Measurements from ENCODE around the gene HOXC11.

The HOXC11 gene

DNA sequence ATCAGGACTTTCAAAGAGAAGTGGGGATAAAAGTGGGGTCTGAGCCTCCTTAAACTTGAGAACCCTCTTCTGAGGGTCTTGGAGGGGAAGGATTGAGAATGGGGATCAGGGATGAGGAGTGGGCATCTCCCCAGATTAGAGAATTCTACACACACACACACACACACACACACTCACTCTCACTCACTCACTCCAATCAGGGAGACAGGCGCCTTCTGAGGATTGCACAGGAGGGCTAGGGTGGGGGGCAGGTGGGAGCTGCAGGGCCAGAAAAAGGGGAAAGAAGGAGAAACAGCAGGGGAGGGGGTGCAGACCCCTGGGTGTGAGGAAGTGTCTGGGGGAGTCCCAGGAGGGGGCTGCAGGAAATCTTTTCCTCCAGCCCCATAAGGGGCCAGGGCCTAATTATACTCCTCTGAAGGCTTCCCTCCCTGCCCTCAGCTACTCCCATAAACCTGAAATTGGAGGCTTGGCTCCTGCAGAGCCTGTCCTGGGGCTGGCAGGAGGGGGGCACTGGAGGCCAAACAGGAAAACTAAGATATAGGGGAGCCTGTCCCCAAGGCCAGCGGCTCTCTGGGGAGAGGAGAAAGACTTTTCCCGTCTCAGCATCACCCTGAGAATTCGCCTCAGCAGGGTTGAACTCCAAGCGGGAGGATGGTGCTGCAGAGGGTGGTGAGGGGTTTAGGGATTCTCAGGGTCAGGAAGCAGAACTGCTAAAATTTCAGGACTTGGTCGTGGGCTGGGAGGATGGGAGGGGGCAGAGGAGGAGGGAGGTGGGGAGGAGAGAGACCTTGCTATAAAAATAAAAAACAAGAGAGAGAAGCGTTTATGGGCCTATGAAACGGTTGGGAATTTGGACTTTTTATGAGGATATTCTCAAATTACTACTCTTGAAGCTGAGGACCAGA lies 28.6 kb downstream of the HOXC11 start:
- TF ChIP-seq ZFP3 (CRISPR knock-in tag; IDR thresholded peaks at IDR 0.05) = no peak
- TF ChIP-seq OSR1 (CRISPR knock-in tag; IDR thresholded peaks at IDR 0.05) = no peak
- TF ChIP-seq RARB (CRISPR knock-in tag; IDR thresholded peaks at IDR 0.05) = no peak
- TF ChIP-seq BACH2 (CRISPR knock-in tag; IDR thresholded peaks at IDR 0.05; ENCODE audit: borderline replicate concordance) = no peak
- no peak for TF ChIP-seq ARNTL (CRISPR knock-in tag; IDR thresholded peaks at IDR 0.05; ENCODE audit: borderline replicate concordance, low read depth)
- no peak for TF ChIP-seq ZNF70 (CRISPR knock-in tag; IDR thresholded peaks at IDR 0.05)
- no peak for TF ChIP-seq ESRRG (CRISPR knock-in tag; IDR thresholded peaks at IDR 0.05)
- TF ChIP-seq ZFP30 (CRISPR knock-in tag; IDR thresholded peaks at IDR 0.05) = no peak
- TF ChIP-seq, protein P1, sequence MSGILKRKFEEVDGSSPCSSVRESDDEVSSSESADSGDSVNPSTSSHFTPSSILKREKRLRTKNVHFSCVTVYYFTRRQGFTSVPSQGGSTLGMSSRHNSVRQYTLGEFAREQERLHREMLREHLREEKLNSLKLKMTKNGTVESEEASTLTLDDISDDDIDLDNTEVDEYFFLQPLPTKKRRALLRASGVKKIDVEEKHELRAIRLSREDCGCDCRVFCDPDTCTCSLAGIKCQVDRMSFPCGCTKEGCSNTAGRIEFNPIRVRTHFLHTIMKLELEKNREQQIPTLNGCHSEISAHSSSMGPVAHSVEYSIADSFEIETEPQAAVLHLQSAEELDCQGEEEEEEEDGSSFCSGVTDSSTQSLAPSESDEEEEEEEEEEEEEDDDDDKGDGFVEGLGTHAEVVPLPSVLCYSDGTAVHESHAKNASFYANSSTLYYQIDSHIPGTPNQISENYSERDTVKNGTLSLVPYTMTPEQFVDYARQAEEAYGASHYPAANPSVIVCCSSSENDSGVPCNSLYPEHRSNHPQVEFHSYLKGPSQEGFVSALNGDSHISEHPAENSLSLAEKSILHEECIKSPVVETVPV (CRISPR knock-in tag; IDR thresholded peaks at IDR 0.05) = no peak
- TF ChIP-seq, protein P2, sequence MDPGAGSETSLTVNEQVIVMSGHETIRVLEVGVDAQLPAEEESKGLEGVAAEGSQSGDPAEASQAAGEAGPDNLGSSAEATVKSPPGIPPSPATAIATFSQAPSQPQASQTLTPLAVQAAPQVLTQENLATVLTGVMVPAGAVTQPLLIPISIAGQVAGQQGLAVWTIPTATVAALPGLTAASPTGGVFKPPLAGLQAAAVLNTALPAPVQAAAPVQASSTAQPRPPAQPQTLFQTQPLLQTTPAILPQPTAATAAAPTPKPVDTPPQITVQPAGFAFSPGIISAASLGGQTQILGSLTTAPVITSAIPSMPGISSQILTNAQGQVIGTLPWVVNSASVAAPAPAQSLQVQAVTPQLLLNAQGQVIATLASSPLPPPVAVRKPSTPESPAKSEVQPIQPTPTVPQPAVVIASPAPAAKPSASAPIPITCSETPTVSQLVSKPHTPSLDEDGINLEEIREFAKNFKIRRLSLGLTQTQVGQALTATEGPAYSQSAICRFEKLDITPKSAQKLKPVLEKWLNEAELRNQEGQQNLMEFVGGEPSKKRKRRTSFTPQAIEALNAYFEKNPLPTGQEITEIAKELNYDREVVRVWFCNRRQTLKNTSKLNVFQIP (CRISPR knock-in tag; IDR thresholded peaks at IDR 0.05; ENCODE audit: borderline replicate concordance, low read depth) = no peak
- no peak for TF ChIP-seq TOX (CRISPR knock-in tag; IDR thresholded peaks at IDR 0.05; ENCODE audit: borderline replicate concordance)
- TF ChIP-seq CSDC2 (CRISPR knock-in tag; IDR thresholded peaks at IDR 0.05) = no peak
- no peak for TF ChIP-seq ZC3H10 (CRISPR knock-in tag; IDR thresholded peaks at IDR 0.05)
- no peak for TF ChIP-seq ISL1 (CRISPR knock-in tag; IDR thresholded peaks at IDR 0.05)
- no peak for TF ChIP-seq ZNF565 (CRISPR knock-in tag; conservative IDR thresholded peaks at IDR 0.05; ENCODE audit: low read depth)
- no peak for TF ChIP-seq PPARA (CRISPR knock-in tag; IDR thresholded peaks at IDR 0.05; ENCODE audit: borderline replicate concordance)
- ATAC-seq = no peak

- TF ChIP-seq BACH2 (CRISPR knock-in tag; IDR thresholded peaks at IDR 0.05; ENCODE audit: borderline replicate concordance) = no peak
- TF ChIP-seq RARB (CRISPR knock-in tag; IDR thresholded peaks at IDR 0.05) = no peak
- TF ChIP-seq, protein P2 (CRISPR knock-in tag; IDR thresholded peaks at IDR 0.05; ENCODE audit: borderline replicate concordance, low read depth) = no peak
- no peak for TF ChIP-seq ESRRG (CRISPR knock-in tag; IDR thresholded peaks at IDR 0.05)
- TF ChIP-seq PATZ1 (CRISPR knock-in tag; IDR thresholded peaks at IDR 0.05; ENCODE audit: borderline replicate concordance) = no peak
- no peak for TF ChIP-seq CSDC2 (CRISPR knock-in tag; IDR thresholded peaks at IDR 0.05)
- TF ChIP-seq ZNF565 (CRISPR knock-in tag; conservative IDR thresholded peaks at IDR 0.05; ENCODE audit: low read depth) = no peak
- no peak for TF ChIP-seq ISL1 (CRISPR knock-in tag; IDR thresholded peaks at IDR 0.05)
- no peak for TF ChIP-seq TOX (CRISPR knock-in tag; IDR thresholded peaks at IDR 0.05; ENCODE audit: borderline replicate concordance)
- ATAC-seq = no peak
These were observed 29.5 kb downstream of the HOXC11 start for GRCh38 chr12:54002278-54002914.

GRCh38 chr12:54002915-54003389 lies 30.0 kb downstream of the HOXC11 start:
- no peak for ATAC-seq
- TF ChIP-seq PPARA (CRISPR knock-in tag; IDR thresholded peaks at IDR 0.05; ENCODE audit: borderline replicate concordance) (no peak), BACH2 (CRISPR knock-in tag; IDR thresholded peaks at IDR 0.05; ENCODE audit: borderline replicate concordance) (no peak), ZNF70 (CRISPR knock-in tag; IDR thresholded peaks at IDR 0.05) (no peak), TCF4 (CRISPR knock-in tag; IDR thresholded peaks at IDR 0.05; ENCODE audit: borderline replicate concordance) (no peak), ZFP30 (CRISPR knock-in tag; IDR thresholded peaks at IDR 0.05) (no peak), ESRRG (CRISPR knock-in tag; IDR thresholded peaks at IDR 0.05) (no peak), OSR1 (CRISPR knock-in tag; IDR thresholded peaks at IDR 0.05) (no peak)
- TF ChIP-seq, protein P1 (CRISPR knock-in tag; IDR thresholded peaks at IDR 0.05) = no peak
- TF ChIP-seq, protein P3, sequence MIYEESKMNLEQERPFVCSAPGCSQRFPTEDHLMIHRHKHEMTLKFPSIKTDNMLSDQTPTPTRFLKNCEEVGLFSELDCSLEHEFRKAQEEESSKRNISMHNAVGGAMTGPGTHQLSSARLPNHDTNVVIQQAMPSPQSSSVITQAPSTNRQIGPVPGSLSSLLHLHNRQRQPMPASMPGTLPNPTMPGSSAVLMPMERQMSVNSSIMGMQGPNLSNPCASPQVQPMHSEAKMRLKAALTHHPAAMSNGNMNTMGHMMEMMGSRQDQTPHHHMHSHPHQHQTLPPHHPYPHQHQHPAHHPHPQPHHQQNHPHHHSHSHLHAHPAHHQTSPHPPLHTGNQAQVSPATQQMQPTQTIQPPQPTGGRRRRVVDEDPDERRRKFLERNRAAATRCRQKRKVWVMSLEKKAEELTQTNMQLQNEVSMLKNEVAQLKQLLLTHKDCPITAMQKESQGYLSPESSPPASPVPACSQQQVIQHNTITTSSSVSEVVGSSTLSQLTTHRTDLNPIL (CRISPR knock-in tag; IDR thresholded peaks at IDR 0.05; ENCODE audit: low read depth) = no peak
